Breast epithelium (tissue), 3 donors: ENCODE measurements around the gene LYRM4.

Experiments used
- CTCF ChIP-seq, 3 donors: fragments of 450-650 bp; IDR thresholded peaks; one replicate each; pipeline ENCODE4 v1.5.1; 2016 to 2017; ENCODE audit warnings: antibody characterized with exemption in 3 of 3, mild to moderate bottlenecking in 3 of 3, moderate library complexity in 3 of 3
- POLR2A ChIP-seq: fragments of 450-650 bp; IDR thresholded peaks from one replicate; pipeline ENCODE4 v1.6.1; 2016; ENCODE audit warnings: antibody characterized with exemption, mild to moderate bottlenecking, moderate library complexity
- POLR2AphosphoS5 ChIP-seq, 3 donors: sonication (generic); formaldehyde crosslinking; IDR thresholded peaks; one replicate each; pipeline ENCODE4 v1.6.1; 2017; ENCODE audit warnings: antibody characterized with exemption in 3 of 3

GRCh38 chr6:5067305-5067704 is 193.4 kb downstream of the LYRM4 start:
- TF ChIP-seq POLR2A (no peak), CTCF (IDR thresholded peaks at IDR 0.05) (no peak), POLR2AphosphoS5 (IDR thresholded peaks at IDR 0.05) (no peak)
